ENCODE data around the gene FBXO28. TPM values are rescaled to one million over a fixed set of nuclear protein-coding genes. Genes with fewer than 3 reads are reported as not detected.
A peak's percentile ranks its signal among the peaks of the same experiment; 100 is the strongest.

The FBXO28 gene
- total and polyA plus RNA-seq, 2 donors (not counting 3 experiments of a cell fraction or from before 2014, with no cell fraction given), result 8.9 to 32.6 TPM

DNA sequence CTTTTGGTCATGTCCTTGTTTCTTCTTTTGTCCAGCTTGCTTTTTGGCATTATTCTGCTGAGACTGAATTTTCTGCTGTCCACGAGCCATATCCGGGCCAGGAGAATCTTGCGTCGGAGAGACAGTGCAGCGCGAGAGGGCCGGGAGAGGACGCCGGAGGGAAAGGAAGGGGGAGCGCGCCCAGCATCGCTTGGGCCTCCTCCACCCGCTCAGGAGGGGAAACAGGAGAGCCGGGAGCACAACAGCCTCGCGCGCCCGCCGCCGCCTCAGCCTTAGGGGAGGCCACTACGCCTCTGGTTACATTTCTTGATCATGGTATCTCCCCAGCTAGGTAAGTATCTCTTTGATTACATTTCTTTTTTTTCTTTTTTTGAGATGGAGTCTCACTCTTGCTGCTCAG, 61.7 kb downstream of the FBXO28 start:
- Histone ChIP-seq H3K79me2 (ENCODE audit: control insufficient read depth, insufficient read depth, low read length) (no peaks in the 10 kb centered on the region), H3K9ac (replicated peaks; ENCODE audit: extremely low read depth, insufficient read depth, low read length) (no peak overlapping the region), H2AFZ (ENCODE audit: low read depth, low read length) (peak overlapping the region; percentile 77), H4K20me1 (replicated peaks; ENCODE audit: control insufficient read depth, extremely low read depth, insufficient read depth, low read length) (no peaks in the 10 kb centered on the region), H3K4me2 (ENCODE audit: insufficient read depth, low read length) (peak overlapping the region; percentile 16), H3K27me3 (ENCODE audit: control insufficient read depth in 2 of 2, insufficient read depth in 2 of 2, low read length in 2 of 2) (peaks cover 0 to 3% of the 10 kb centered on the region in 2 experiments), H3K4me1 (ENCODE audit: control insufficient read depth, extremely low read depth, insufficient read depth, low read length) (no peaks in the 10 kb centered on the region), H3K27ac (ENCODE audit: insufficient read depth, low read depth, low read length) (no peak overlapping the region), H3K9me3 (replicated peaks; ENCODE audit: control insufficient read depth, insufficient read depth, low read length) (no peaks in the 10 kb centered on the region), H3K9me1 (replicated peaks; ENCODE audit: control insufficient read depth, extremely low read depth, insufficient read depth, low read length) (no peaks in the 10 kb centered on the region), H3K36me3 (ENCODE audit: control insufficient read depth in 2 of 2, extremely low read depth in 1 of 2, insufficient read depth in 2 of 2, low read length in 2 of 2) (no peaks in the 10 kb centered on the region), H3K4me3 (replicated peaks in 1 of 3; ENCODE audit: insufficient read depth in 1 of 3, low read depth in 1 of 3, low read length in 3 of 3) (no peak overlapping the region)
- intact Hi-C loops (cut with micrococcal nuclease), result no loop called here
- POLR2A ChIA-PET, result no interaction called here
- no TSS peak for BruUV-seq (replicated peaks)
- CTCF ChIA-PET, result no interaction called here
- DNase-seq (ENCODE audit: low read depth, low spot score) (no peak), FAIRE-seq (peak; percentile 59)
- dilution Hi-C loops (cut with MboI; ENCODE audit: extremely low pct_ligation_motif_present, low sequenced_read_pairs), result no loop called here
- TF ChIP-seq MYC (IDR thresholded peaks at IDR 0.05; ENCODE audit: low read depth, low read length) (no peak), EZH2 (IDR thresholded peaks at IDR 0.05; ENCODE audit: borderline replicate concordance, low read depth, low read length, severe bottlenecking) (no peak), JUN (IDR thresholded peaks at IDR 0.05; ENCODE audit: borderline replicate concordance, insufficient read depth, insufficient read length, low read depth) (no peak), GATA2 (IDR thresholded peaks at IDR 0.05; ENCODE audit: insufficient read depth, insufficient read length, low read depth, low read length) (no peak)
- TF ChIP-seq, protein P1, sequence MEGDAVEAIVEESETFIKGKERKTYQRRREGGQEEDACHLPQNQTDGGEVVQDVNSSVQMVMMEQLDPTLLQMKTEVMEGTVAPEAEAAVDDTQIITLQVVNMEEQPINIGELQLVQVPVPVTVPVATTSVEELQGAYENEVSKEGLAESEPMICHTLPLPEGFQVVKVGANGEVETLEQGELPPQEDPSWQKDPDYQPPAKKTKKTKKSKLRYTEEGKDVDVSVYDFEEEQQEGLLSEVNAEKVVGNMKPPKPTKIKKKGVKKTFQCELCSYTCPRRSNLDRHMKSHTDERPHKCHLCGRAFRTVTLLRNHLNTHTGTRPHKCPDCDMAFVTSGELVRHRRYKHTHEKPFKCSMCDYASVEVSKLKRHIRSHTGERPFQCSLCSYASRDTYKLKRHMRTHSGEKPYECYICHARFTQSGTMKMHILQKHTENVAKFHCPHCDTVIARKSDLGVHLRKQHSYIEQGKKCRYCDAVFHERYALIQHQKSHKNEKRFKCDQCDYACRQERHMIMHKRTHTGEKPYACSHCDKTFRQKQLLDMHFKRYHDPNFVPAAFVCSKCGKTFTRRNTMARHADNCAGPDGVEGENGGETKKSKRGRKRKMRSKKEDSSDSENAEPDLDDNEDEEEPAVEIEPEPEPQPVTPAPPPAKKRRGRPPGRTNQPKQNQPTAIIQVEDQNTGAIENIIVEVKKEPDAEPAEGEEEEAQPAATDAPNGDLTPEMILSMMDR (IDR thresholded peaks at IDR 0.05; ENCODE audit: extremely low read depth in 1 of 2, insufficient read depth in 1 of 2, low read depth in 1 of 2, low read length in 2 of 2), result no peak

Data from endothelial cell of umbilical vein (primary cell).